Muscle of arm (tissue), 14 donors: Measurements from ENCODE around the gene FAIM2. TPM values are rescaled to one million over a fixed set of nuclear protein-coding genes. Genes with fewer than 3 reads are reported as not detected.

Source experiments
- DNase-seq: peaks from one replicate; pipeline ENCODE4 v3.0.0-alpha.2; 2013
- long read RNA-seq, 11 donors: transcript quantifications; one replicate each; lab custom pipeline, GENCODE V29; 2026
- polyA plus RNA-seq, 12 donors: library from polyadenylated mRNA; unstranded; fragments of 120-200 nt; gene quantifications; one replicate each; pipeline ENCODE4 v1.2.1, GENCODE V29; 2013; ENCODE audit not compliant: insufficient read length in 12 of 12

The FAIM2 gene
- 10 to 100 TPM in 1 of 12 donors, 1 to 10 TPM in 10, not detected in 1; 7.4 to 10.6 (median 8.7) TPM for polyA plus RNA-seq
- long read RNA-seq, donor 1, full-length matches to known transcripts, result 8 of 8 reads
- long read RNA-seq, donor 1, partial matches to known transcripts, result 0 of 8 reads
- long read RNA-seq, donor 1, other reads (novel, unspliced or antisense), result 0 of 8 reads
- long read RNA-seq, donor 2, full-length matches to known transcripts, result 3 of 3 reads
- long read RNA-seq, donor 2, partial matches to known transcripts, result 0 of 3 reads
- long read RNA-seq, donor 2, other reads (novel, unspliced or antisense), result 0 of 3 reads
- long read RNA-seq, donor 3, result 0 reads
- long read RNA-seq, donor 4, result 0 reads
- long read RNA-seq, donor 5, result 0 reads
- long read RNA-seq, donor 6, full-length matches to known transcripts, result 1 of 1 reads
- long read RNA-seq, donor 6, partial matches to known transcripts, result 0 of 1 reads
- long read RNA-seq, donor 6, other reads (novel, unspliced or antisense), result 0 of 1 reads
- long read RNA-seq, donor 7, result 0 reads
- long read RNA-seq, donor 8, full-length matches to known transcripts, result 6 of 6 reads
- long read RNA-seq, donor 8, partial matches to known transcripts, result 0 of 6 reads
- long read RNA-seq, donor 8, other reads (novel, unspliced or antisense), result 0 of 6 reads
- long read RNA-seq, donor 9, full-length matches to known transcripts, result 1 of 1 reads
- long read RNA-seq, donor 9, partial matches to known transcripts, result 0 of 1 reads
- long read RNA-seq, donor 9, other reads (novel, unspliced or antisense), result 0 of 1 reads
- long read RNA-seq, donor 10, full-length matches to known transcripts, result 3 of 3 reads
- long read RNA-seq, donor 10, partial matches to known transcripts, result 0 of 3 reads
- long read RNA-seq, donor 10, other reads (novel, unspliced or antisense), result 0 of 3 reads
- long read RNA-seq, donor 11, full-length matches to known transcripts, result 3 of 3 reads
- long read RNA-seq, donor 11, partial matches to known transcripts, result 0 of 3 reads
- long read RNA-seq, donor 11, other reads (novel, unspliced or antisense), result 0 of 3 reads

- peak; percentile 73 for DNase-seq
Measured at GRCh38 chr12:49903700-49904423, at the start of gene FAIM2. FAIM2 (minus strand) TSS chr12:49903900; CDS start chr12:49903792, 108 bp downstream.

GRCh38 chr12:49953151-49953550 lies 49.5 kb upstream of the FAIM2 start:
- no peak for DNase-seq

DNA sequence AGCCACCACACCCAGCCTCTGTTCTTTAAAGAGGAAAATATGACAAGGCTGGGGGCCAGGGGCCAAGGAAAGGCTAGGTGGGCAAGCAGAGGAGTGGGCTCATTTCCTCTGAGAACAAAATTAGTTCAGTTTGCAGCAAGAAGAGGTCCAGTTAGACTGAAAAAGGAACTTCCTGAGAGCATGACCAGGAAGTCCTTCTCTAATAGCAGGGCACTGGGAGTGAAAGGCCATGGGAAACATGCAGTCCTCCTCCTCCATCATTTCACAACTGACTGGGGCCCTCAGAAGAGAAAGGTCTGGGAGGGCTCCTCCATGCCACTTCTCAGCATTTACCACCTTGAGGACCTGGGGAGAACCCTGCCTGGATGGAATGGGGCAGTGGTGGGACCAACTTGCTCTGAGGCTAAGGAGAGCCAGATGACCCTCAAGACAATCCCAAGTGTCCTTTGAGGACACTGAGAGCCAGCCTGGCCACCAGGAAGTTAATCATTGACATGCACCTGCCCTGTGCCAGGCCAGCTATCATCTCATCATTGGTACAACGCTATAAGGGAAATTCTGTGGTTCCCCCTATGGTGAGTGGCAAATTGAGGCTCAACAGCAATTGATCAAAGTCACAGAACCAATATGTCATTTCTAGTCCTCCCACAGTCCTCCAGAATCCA lies 48.8 kb upstream of the FAIM2 start:
- DNase-seq, result no peak

DNA sequence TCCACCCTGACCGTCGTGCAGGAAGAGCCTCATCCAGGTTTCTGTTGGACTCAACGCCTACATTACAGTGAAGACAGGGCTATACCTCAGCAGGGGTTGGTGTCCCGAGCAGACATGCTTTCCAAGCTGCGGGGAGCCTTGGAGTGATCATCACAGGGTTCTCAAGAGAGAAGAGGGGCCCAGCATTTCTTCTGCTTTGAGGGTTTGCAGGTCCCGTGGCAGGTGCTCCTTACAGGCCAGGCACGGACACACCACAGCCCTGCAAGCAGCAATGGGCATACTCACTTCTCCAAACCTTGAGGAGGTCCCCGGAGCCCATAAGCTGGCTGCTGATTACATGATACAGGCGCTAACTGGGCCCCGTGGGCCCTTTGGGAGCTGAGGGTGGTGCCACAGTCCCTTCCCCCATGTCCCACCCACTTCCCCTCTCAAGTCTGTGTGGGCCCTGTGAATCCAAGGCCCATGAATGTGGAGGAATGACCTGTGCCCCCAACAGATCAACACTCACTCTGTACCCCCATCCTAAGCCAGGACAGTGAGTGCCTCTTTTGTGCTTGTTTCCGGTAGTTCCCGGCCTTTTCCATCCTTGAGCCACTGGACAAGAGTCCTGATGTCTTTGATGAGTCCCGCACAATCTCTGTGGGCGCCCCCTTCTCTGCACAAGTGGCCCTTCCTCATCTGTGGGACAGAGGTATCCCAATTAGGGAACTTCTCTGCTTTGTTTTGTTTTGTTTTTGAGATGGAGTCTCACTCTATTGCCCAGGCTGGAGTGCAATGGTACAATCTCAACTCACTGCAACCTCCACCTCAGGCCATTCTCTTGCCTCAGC lies 47.9 kb upstream of the FAIM2 start:
- no peak for DNase-seq

DNA sequence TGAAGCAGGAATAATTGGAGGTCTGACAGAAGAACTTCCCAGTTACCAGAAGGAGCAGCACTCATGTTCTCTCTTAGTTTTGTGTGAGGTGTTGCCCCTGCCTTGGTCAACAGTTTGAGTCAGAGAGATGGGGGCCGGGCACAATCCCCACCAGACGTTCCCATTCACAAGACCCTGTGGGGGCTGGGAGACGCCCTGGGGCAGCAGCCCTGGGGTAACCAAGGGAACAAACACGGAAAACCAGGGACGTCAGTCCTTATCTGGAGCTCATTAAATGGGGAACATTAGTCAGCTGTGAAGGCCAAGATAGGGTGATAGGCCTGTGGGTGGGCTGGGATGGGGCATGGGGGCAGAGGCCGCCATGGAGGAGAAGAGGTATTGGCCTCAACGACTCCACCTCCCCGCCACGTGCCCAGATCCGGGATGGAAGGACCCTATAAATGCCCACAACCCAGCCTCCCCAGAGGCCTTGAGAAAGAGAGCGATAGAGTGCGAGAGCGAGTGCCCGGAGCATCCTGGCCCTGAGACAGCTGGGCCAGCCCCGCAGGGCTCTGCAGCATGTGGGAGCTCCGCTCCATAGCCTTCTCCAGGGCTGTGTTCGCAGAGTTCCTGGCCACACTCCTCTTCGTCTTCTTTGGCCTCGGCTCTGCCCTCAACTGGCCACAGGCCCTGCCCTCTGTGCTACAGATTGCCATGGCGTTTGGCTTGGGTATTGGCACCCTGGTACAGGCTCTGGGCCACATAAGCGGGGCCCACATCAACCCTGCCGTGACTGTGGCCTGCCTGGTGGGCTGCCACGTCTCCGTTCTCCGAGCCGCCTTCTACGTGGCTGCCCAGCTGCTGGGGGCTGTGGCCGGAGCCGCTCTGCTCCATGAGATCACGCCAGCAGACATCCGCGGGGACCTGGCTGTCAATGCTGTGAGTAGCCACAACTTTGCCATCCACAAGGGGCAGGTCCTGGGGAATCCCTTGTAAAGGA lies 46.9 kb upstream of the FAIM2 start, which contains the start of gene AQP2:
Gene AQP2, plus strand, starts transcription at position 465 of the 979 bp plus-strand sequence. Its CDS starts 94 bp downstream, at position 559.
- DNase-seq, result no peak

GRCh38 chr12:49949866-49950265 lies 46.2 kb upstream of the FAIM2 start:
- no peak for DNase-seq

DNA sequence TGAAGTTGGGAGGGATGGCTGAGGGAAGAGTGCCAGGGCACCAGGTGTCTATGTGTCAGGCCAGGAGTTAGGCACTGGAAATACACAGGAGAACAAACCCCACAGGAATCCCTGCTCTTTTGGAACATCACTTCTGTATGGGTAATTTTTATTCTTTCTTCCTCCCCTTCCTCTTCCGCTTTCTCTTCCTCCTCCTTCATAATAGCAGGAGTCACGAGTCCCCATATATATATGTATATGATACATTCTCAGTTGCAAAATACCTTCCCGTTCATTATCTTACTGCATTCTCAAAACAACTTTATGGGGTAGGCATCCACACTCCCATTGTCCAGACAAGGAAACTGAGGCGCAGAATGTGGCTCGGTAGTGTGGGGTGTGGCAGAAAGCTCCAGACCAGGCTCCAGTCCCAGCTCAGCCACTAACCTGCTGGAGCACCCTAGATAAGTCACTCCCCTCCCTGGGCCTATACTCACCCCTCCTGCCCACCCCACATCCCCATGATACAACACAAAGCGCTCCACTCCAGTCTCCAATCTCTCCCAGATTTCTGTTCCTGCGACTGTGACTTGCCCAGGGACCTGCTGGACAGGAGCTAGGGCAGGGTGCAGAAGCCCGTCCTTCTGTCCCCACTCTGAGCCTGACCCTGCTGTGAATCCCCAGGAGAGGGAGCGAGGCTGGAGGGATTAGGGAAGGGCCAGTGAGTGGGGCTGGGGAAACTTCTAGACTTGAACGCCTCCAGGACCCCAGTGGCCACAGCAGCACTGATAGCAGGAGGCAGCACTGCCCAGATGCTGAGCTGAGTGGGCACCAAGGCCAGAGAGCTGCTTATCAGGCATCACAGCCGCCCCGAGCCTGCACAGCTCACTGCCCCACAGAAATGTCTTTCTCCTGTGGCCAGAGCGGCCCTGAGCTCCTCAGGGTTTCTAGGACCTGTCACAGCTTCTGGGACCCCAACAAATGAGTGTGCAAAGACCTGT lies 45.5 kb upstream of the FAIM2 start:
- DNase-seq, result no peak

DNA sequence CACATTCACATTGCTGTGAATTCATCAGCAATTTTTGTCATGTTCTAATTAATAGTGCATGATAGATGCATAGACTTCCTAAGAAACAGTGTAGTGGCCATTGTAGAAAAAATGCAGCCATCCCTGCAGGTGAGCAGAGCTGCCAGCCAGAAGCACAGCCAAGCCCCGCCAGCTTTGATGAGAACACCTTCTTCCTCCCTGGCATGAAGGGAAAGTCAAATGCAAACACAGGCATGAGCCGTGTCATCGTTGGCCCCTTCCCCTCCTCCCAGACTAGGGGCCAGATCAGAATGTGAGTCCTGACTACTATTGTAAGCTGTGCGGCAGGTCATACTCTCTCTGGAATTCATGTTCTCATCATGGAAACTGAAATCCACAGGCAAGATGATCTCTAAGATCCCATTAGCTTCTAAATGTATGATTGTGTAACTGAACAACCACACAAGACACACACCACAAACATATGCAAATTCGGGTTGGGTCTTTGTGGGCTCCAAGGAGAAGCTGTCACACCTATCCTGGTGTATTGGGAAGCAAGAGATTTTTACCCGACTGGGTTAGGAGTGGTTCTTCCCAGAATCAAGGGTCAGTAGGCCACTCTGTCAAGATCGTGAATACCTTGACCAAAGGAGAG lies 44.0 kb upstream of the FAIM2 start:
- DNase-seq, result no peak

- no peak for DNase-seq
Measured at GRCh38 chr12:49946497-49946896, 42.8 kb upstream of the FAIM2 start.

DNA sequence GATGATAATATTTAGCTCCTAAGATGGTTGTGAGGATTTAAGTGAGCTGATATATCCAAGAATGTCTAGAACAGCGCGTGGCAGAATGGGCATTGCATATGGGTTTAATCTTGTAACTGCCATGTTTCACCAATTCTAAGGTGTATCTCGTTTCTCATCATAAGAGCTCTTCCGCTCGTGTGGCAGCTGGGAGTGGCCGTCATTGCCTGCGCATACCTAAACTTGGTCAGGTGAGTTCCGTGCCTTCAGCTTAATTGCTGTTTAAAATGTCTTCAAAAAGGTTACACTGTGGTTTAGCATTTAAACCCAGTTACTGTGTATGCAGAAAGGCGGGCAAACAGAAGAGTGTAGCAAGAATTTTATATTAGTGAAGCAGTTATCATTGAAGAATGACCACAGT lies 42.4 kb upstream of the FAIM2 start:
- no peak for DNase-seq

DNA sequence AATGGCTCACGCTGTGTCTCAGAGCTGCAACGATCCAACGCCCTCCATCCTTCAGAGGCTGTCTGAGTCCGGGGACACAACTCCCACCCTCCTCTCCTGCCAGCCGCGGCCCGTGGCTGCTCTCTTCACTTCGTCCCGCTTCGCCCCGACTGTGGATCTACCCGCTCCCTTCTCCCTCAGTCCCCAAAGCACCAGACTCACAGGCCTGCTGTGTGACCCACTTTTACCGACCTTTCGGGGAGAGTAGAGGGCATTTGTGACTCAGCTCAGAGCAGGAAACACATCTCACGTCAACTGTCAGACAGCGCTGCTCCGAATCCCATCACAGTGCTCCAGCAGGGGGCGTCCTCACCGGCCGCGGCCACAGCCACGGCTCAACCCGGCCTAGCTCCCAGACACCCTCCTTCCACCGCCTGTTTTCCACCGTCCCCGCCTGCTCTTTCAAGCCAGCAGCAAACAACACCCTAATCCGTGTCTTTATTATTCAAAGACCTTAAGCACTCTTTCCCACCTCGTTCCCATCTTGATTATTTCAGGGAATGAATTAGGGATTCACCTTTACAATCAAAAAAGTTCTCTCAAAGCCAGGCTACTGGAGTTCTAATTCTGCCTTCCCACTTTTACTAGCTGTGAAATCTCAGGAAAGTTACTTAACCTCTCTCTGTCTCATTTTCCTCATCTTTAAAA lies 41.8 kb upstream of the FAIM2 start:
- DNase-seq, result peak; percentile 85

- DNase-seq, result no peak
Measured at GRCh38 chr12:49944718-49945117, 41.0 kb upstream of the FAIM2 start.

GRCh38 chr12:49944046-49944445 lies 40.3 kb upstream of the FAIM2 start:
- DNase-seq, result no peak

- DNase-seq, result no peak
Measured at GRCh38 chr12:49943625-49943960, 39.9 kb upstream of the FAIM2 start.

GRCh38 chr12:49942921-49943624 lies 39.4 kb upstream of the FAIM2 start:
- no peak for DNase-seq

DNA sequence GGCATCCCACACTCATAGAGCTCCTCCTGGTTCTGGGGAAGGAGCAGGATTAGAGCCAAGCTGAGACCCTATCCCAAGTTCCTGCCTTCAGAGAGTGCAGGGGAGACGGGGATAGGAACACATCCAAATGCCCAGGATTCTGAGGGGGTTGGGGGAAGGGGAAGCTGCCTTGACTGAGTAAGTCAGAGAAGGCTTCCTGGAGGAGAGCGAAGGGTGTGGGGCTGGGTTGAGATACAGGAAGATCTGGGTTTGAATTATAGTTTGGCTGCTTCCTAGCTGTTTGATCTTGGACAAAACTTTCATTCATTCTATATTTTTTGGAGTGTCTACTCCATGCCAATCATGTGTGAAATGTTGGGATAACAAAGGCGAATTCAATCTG lies 38.8 kb upstream of the FAIM2 start:
- no peak for DNase-seq
